NCI-H2029 treated with DMSO at 0.1 percent for 48 hours (cell line): ENCODE data around the gene MMP15.

Experiments
- DNase-seq: peaks from one replicate; lab custom pipeline; 2025; lab: John Stamatoyannopoulos, UW

The MMP15 gene

DNA sequence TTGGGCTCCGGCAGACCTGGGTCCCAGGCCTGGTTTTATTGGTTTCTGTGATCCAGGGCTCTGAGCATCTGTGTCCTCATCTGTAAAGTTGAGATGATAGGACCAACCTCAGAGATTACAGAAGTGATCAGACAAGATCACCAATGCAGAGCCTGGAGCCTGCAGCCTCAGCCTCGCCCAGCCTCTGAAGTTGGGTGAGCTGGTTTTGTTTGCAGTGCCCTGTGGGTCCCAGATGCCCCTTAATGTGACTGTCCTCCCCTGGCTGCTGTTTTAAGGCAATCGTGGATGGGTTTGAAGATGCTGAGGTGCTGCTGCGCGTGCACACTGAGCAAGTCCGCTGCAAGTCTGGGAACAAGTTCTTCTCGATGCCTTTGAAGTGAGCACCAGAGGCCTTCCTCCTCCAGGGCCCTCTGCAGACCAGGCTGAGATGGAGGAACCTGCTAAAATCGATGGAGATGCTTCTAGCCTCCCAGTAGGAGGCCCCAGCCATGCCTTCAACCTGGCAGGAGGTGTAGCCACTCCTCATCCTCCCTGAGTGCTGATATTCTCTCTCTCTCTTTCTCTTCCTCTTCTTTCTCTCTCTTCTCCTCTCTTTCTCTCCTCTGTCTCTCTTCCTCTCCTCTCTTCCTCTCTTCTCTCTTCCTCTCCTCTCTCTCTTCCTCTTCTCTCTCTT, 5.6 kb upstream of the MMP15 start:
- DNase-seq: no peak

DNA sequence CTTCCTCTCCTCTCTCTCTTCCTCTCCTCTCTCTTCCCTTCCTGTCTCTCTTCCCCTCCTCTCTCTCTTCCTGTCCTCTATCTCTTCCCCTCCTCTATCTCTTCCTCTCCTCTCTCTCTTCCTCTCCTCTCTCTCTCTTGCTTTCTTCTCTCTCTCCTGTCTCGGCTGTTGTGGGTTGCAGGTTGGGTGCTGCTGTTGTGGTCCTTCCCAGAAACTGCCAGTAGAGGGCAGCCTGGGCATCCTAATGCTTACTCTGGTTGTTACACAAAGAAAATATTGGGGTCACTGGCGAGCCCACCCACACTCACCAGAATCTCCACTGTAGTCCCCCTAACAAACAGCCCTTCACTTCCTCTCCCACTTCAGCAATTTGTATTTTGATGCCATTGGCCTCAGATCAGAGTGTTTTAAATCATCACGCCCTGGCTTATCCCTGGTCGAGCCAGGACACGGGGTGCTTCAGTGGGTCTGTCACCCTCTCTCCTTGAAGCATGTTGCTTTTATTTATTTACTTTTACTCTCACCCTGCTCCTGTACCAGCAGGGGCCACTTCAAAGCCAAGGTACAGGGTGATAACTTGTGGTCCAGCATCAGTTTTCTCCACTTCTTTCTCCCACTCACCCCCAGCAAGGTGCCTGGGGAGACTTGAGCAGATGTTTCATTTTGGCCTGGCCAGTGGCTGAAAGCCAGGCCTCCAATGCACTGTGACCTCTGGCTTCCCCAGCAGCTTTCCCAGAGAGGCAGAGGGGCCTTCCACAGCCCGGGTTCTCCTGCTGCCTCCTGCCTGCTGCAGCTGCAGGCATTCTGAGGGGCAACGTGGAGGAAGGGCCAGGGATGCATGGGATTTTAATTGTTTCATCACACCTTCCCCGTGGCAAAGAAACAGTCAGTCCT, 4.7 kb upstream of the MMP15 start:
- DNase-seq: no peak

DNA sequence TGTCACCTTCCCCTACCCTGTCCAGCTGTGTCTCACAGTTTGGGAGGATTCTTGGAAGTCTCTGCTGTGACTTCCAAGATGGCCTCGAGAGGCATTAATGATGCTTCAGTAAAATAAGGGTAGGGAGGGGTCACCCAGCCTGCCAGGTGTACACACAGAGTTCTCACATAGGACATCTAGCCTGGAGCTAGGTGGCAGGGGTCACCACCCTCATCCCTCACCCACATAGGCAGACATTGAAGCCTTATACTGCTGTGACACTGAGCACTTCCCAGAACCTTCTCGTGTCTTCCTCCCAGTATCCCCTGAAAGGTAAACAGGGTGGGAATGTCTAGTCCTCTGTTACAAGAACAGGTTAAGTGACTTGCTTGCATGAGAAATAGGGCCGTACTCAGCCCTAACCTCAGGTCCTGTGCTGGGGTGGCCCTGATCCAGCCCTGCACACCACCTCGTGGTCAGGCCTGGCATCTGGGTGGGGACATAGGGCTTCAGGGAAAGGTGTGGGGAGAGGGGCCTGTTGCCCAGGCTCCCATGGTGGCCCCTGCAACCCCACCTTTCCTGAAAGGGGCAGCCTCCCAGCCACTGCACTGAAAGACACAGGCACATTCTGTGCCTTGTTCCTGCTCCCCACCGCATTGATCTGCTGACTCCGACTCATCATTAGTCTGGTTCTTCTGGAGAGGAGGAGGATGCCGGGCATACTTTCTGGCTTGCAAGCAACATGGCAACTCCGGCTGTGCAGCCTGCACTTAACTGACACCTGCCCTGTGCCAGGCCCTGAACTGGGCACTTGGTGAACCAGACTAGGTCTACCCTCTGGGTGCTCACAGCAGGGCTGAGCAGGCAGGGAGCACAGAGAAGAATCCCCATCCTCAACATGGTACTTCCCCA, 3.6 kb upstream of the MMP15 start:
- no peak for DNase-seq

DNA sequence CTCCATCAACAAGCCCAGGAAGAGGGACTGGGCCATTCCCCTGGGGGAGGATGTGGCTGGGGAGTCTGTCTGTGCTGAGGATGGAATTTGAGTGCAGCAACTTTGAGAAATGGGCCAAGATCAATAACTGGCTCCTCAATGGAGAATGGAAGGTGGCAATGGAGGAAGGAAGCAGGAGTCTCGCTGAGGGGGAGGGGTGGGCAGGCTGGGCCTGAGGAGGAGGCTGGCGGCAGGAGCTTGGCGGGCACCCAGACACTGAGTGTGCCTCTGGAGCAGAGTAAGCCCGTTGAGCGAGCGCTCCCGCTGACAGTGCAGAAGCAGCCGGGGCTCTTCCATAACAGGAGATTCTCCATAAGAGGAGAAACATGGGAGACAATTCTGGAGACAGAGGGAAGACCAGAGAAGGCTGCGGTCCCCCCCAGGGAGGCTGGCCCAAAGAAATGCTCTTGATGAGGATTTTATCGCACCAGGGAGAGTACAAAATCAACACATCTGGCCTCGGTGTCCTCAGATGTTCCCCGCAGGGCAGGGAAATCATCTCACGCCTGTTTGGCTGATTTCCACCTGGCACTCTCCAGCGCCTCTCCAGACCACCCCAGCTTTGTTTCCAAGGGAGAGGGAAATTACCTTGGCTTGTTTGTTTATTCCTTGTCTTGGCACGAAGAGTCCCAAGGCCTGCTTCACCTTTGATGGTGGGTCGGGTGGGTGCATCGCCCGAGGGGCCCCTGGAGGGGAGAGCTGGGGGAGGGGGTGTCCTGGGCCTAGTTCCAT, 2.8 kb upstream of the MMP15 start:
- peak; percentile 71 for DNase-seq

DNA sequence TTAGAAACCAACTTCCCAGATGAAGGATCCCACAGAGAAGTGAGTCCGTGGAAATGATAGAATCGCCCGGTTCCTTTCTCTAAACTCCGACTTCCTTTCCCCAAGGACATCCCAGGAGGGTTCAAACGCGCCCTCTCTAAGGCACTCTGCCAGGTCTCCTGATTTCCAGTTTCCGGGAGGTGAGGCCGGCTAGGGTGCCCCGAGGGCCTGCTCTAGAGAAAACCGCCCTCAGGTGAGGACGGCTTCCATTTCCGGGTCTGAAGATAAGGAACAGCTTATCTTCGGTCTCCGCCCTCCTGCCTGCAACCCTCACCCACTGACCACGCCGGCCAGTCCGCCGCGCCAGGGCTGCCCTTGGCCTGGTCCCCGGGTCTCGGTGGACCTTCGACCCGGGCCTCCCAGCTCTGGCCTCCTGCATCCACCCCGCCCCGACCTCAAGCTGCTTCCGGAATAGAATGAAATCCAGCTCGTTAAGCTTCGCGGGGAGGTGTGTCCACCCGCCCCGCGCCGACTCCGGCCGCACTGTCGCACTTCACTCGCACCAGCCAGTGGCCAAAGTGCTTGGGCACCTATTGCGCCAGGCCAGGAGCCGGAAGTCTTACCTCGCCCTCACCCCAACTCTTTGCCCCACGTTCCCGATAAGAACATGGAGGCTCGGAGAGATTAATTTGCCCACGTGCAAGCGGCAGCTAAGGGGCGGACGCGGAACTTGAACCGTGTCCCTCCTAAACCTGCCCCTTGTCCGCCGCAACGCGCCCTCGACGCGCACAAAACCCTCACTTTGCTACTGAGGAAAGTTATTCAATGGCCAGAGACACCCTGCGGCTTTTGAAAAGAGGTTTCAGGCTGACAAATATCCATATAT, 836 bp upstream of the MMP15 start:
- DNase-seq: no peak

DNA sequence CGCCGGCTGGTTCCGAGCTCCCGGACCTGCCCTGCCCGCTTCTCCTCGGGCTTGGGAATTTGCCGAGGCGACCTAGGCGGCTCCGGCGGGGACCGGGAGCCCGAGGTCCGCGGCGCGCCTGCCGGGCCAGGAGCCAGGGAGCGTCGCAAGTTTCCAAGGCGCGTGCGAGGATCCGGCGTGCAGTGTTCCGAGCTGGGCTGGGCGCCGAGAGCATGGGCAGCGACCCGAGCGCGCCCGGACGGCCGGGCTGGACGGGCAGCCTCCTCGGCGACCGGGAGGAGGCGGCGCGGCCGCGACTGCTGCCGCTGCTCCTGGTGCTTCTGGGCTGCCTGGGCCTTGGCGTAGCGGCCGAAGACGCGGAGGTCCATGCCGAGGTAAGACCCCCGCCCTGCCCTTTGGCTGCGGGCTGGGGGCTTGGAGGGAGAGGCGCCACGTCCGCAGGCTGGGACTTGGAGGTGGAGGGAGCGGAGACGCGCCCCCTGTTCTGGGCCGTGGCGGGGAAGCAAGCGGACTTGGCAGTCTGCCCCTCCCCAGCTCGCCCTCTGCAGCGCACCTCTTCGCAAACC, 668 bp downstream of the MMP15 start:
- DNase-seq: no peak

DNA sequence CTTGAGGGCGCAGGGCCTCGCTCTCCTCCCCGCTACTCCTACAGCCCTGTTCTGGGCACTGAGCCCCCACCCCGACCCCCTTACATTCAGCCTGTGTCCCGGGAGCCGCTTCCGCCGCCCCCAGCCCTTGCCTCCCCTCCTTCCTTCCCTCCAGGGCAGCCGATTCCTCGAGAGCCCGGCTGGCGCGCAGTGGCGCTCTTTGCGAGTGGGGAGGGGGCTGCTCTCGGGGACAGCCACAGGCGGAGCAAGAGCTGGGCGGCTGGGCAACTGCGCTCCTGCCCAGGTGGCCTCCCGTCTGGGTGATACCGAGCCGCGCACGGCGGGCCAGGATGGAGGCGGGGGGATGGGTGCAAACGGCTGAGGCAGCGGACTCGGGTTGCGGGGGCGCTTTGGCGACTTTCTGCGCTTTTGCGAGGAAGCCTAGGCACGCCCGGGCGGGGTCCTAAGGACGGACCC, 1.2 kb downstream of the MMP15 start:
- no peak for DNase-seq

DNA sequence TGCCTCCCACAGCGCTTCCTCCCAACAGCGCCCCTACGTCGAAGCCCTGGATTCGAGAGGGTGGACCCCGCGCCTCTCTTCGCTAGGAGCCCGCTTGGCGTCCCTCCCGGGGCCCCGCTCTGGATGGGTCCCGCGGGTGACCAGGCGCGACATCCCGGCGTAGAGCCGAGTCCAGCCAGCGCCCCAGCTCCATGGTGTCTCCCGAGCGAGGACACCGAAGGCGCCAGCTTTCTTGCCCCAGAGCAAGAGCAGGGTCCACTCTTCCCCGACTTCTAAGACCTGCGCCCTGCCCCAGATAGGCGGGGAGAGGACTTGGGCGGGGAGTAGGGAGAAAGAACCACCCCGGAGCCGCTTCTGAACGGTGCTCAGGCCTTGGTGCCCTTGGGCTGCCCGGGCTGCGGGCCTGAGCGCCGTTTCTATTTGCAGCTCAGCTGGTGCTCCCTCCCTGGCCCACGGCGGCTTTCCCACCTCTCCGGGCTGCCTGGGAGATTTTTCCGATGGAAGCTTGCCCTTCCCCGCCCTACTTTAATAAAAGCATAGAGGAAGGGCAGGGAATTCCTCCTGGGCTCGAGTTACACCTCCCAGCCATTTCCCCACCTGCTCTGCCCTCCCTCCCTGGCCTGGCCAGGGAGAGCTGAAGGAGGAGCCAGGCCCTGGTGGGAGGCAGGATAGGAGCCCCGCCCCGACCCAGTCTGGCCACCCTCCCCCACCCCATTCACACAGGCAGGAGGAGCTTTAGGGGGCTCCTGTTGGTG, 1.8 kb downstream of the MMP15 start:
- no peak for DNase-seq

DNA sequence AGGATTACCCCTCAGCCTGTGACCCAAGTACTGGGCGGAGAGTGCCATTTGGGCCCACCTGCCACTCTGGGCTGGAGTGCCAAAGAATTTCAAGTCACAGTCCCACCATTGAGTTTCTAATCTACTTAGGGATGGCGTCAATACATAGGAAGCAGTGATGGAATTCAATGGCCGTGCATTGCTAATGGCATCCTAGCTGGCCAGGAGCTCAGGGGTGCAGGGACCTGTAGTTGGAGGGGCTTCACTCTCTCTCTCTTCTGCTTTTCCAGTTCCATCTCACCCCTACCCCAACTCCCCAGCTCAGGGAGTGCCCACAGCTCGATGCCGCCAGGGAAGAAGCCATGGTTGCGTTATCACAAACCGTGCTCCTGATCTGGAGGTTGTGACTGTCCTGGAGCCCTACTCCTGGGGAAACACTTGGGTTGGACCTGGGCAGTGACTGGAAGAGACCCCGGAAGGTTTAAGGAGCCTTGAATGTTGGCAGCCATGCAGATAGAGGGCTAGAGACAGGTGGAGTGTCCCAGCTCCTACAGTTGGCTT, 2.4 kb downstream of the MMP15 start:
- no peak for DNase-seq

DNA sequence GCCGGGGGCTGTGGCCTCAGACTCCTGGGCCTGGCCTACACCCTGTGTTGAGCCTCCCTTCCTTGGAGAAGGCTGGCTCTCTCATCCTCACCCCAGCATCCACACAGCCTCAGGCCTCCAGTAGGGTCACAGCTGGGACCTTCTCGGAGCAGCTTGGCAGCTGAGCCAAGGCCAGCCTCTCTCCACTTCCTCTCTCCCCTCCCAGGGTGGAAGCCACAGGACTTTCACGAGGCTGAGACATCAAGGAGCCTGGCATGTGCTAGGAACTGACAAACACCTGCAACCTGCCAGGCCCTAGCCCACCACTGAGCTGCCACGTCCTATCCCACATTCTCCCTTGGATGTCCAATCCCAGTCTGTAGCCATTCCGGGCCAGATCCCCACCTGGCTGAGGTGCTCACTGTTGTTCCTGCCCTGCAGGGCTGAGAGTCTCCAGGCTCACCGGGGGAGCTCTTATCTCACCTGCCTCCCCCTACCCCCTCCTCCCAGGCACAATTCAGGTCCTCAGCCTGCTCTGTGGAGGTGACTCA, 3.1 kb downstream of the MMP15 start:
- no peak for DNase-seq

DNA sequence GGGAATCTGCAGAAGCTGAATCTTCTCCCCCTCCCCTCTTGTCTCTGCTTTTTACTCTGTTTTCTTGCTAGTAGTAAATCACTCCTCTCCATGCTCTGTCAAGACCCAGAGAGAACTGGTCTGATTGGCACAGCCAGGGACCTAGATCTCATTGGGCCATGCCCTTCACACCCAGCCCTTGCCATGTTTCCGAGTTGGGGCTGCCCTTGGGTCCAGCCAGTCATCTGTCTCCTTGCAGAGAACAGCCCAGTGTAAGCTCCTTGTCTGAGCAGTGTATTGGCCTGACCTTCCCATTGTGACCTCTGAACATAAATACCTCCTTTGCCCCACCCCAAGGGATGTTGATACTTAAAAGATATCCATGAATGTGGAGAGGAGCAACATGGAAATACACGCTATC, 3.9 kb downstream of the MMP15 start:
- DNase-seq: no peak

DNA sequence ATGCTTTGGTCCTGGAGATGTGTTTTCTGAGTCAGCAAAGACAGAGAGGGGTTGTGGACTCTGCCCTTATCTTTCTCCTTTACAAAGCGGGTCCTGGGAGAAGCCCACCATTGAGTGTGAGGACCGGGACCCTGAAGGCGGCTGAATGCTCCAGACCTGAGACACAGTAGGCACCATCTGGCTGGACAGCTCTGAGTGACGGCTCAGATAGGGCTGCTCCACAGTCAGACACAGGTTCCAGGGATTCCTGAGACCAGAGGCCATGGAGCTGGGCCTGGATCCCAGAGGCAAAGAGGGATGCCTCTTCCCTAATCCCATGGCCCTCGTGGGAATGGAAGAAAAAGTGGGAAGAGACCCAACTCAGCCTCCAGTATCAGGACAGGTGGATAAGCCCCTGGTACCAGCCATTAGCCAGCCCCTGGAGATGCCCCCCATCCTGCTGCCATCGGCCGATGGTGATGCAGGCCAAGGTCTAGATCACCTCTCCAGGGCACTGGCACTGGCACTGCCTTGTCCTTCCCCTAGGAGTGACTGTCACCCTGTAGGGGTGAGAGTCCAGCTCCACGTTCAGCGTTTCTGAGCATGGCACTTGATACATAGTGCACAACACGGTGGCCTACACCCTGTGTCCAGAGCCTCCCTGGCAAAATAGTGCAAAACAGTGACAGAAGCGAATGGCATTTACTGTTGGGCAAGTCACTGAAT, 4.7 kb downstream of the MMP15 start:
- no peak for DNase-seq

DNA sequence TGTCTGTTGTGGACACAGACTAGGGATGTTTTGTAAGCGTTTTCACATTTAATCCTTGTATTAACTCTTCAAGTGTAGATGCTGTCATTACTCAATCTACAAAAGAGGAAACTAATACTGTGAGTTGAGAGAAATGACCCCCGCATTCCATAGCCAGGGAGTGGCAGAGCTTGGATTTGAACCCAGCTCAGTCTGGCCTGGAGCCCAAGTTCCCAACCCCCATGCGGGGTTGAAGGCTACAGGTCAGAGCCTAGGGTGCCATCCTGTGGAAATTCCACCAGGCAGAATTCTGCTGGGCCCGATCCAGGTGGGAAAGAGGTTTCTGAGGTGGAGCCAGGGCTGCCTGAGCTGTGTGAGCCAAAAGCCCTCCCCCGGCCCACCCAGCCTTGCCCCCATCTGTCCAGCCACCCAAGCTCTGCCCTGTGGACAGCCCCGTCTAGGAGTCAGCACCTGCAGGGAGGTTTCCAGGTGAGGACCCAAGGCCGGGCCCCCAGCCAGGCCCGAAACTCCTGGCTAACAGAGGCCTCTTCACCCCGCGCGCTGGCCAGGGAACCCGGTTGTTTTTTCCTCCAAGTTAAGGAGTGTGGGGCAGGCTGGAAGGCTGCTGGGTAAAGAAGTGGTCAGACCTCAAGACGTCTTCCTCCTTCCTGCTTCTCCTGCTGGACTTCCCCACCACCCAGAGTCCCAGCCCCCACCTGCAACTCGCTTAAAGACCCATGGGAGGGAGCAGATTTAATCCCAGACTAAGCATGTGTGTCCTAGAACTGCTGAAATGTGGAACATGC, 5.7 kb downstream of the MMP15 start:
- DNase-seq: no peak

DNA sequence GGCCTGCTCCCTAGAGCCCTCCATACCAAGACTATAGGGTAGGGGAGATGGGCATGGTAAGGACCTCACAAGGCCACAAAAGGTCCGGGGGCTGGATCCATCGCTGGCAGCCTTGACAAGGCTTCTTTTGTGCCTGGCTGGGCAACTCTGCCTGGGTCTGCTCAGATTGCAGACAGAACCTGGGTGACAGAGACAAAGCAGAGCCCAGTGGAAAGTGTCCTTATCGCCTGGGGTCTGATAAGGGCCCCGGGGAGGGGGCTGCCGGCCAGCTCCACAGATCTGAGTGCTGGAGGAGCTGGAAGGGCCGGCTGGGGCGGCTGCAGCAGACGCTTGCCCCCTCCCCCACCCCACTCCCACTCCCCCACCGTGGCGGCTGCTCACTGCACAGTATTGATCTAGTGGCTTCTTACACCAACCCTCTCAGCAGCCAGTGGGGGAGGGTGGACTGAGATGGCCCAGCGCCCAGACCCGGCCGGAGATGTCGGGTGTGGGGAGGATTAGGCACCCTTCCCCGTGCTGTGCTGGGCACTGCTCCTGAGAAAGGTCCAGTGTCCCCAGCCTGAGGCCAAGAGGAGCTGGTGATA, 7.2 kb downstream of the MMP15 start:
- no peak for DNase-seq

DNA sequence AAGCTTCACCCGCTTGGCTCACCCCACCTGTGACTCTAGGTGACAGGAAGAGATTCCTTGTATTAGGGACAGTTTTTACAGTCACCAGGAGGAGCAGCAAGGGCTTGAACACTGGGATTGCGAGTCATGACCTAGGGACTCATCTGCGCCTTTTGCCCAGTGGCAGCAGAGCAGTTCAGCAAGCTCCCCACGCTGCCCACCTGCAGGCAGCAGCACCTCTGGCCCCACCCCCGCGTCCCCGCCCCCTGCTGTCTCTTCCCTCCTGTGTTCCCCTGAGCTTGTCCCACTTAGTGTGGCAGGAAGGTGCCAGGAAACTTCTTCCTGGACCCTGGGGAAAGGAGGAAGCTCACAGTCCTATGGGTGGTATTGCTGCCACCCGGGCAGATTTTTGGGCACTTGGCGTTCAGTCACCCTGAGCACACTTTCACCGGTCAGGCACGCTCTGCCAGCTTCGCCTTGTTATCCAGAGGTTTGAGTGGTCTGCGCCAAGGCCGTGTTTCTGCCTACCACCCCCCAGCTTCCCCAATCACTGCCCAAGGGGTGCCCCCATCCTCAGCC, 8.7 kb downstream of the MMP15 start:
- DNase-seq: no peak

DNA sequence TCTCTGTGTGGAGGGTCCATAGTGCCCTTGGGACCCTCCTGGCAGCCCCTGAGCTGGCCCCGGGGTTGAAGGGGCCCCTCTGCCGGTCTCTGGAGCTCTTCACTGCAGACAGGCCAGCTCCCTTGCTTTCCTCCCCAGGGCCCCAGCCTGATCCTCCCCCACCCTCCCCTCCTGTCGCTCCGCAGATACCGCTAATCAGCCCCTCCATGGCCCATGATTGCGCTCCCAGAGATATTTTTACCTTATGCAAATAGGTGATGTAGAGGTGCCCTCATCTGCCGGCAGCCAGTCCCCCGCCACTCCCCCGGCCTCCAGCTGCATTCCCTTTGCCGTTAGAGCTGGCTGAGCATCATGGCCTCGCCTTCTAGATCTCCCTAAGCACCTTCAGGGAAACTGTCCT, 9.2 kb downstream of the MMP15 start:
- no peak for DNase-seq
